HepG2 (cell line): ENCODE data around the gene TAS1R1. TPM values are rescaled to one million over a fixed set of nuclear protein-coding genes. Genes with fewer than 3 reads are reported as not detected.
A peak's percentile ranks its signal among the peaks of the same experiment; 100 is the strongest.

ENCODE experiments used
- FOXC1 ChIP-seq: sonication (generic); formaldehyde crosslinking; IDR thresholded peaks from 2 replicates; pipeline ENCODE4 v1.8.0; 2022; ENCODE audit warnings: mild to moderate bottlenecking, missing genetic modification reagents, borderline replicate concordance
- HDAC1 ChIP-seq: sonication (generic); formaldehyde crosslinking; IDR thresholded peaks from 2 replicates; pipeline ENCODE4 v1.5.1; 2020; ENCODE audit warnings: mild to moderate bottlenecking, missing genetic modification reagents
- MED1 ChIP-seq: sonication (generic); formaldehyde crosslinking; IDR thresholded peaks from 2 replicates; pipeline ENCODE4 v1.4.0; 2020; ENCODE audit warnings: missing genetic modification reagents
- PRDM15 ChIP-seq: sonication (generic); formaldehyde crosslinking; IDR thresholded peaks from 2 replicates; pipeline ENCODE4 v1.4.0; 2020; ENCODE audit warnings: missing genetic modification reagents
- RBM39 ChIP-seq: fragments of 200-400 bp; formaldehyde crosslinking; IDR thresholded peaks from one replicate; pipeline ENCODE4 v1.6.1; 2018; ENCODE audit warnings: antibody characterized with exemption, mild to moderate bottlenecking, low read depth, low read length; ENCODE audit not compliant: poor library complexity, severe bottlenecking
- SETDB1 ChIP-seq: sonication (generic); formaldehyde crosslinking; IDR thresholded peaks from 2 replicates; pipeline ENCODE4 v1.5.1; 2020; ENCODE audit warnings: missing genetic modification reagents, mild to moderate bottlenecking, borderline replicate concordance
- THRA ChIP-seq: sonication (generic); formaldehyde crosslinking; IDR thresholded peaks from 2 replicates; pipeline ENCODE4 v1.4.0; 2020; ENCODE audit warnings: missing genetic modification reagents, borderline replicate concordance
- UBTF ChIP-seq: sonication (generic); formaldehyde crosslinking; IDR thresholded peaks from 2 replicates; pipeline ENCODE4 v1.4.0; 2020; ENCODE audit warnings: mild to moderate bottlenecking, missing genetic modification reagents
- ZBTB7B ChIP-seq: sonication (generic); formaldehyde crosslinking; IDR thresholded peaks from 2 replicates; pipeline ENCODE4 v1.4.0; 2020; ENCODE audit warnings: missing genetic modification reagents
- ZFP91 ChIP-seq: sonication (generic); formaldehyde crosslinking; IDR thresholded peaks from 2 replicates; pipeline ENCODE4 v1.9.0; 2022; ENCODE audit warnings: missing genetic modification reagents, mild to moderate bottlenecking, borderline replicate concordance
- ZFX ChIP-seq: sonication (generic); formaldehyde crosslinking; IDR thresholded peaks from 2 replicates; pipeline ENCODE4 v1.4.0; 2020; ENCODE audit warnings: mild to moderate bottlenecking, low read depth, missing genetic modification reagents, moderate library complexity
- ZGPAT ChIP-seq: IDR thresholded peaks from 2 replicates; pipeline ENCODE4 v1.6.1; 2016; ENCODE audit warnings: mild to moderate bottlenecking
- ZNF138 ChIP-seq: sonication (generic); formaldehyde crosslinking; IDR thresholded peaks from 2 replicates; pipeline ENCODE4 v1.5.0; 2020; ENCODE audit warnings: mild to moderate bottlenecking, low read depth, missing genetic modification reagents
- ZNF17 ChIP-seq: sonication (generic); formaldehyde crosslinking; IDR thresholded peaks from 2 replicates; pipeline ENCODE4 v1.5.0; 2020; ENCODE audit warnings: mild to moderate bottlenecking, missing genetic modification reagents
- ZNF350 ChIP-seq: sonication (generic); formaldehyde crosslinking; IDR thresholded peaks from 2 replicates; pipeline ENCODE4 v1.4.0; 2020; ENCODE audit warnings: mild to moderate bottlenecking, low read depth, missing genetic modification reagents, borderline replicate concordance
- polyA plus RNA-seq, 8 experiments: library from polyadenylated mRNA; depleted of rRNA in 3 of 8; stranded (reverse) in 7 of 8; unstranded in 1 of 8; fragments of >200 nt; fragmentation: Illumina TruSeq in 4 of 8; extraction: Trizol in 4 of 8; gene quantifications; 2 replicates each; pipeline versions ENCODE4 v1.2.1 to v1.2.3, GENCODE V29; 2011 to 2016; ENCODE audit warnings: low read depth in 4 of 8, missing spikeins in 1 of 8, mixed read lengths in 1 of 8; ENCODE audit not compliant: insufficient read depth in 1 of 8
- total RNA-seq, 5 experiments: library from RNA; depleted of rRNA; stranded (reverse); fragments of >200 nt; fragmentation: Illumina TruSeq; extraction: Trizol; gene quantifications; 2 replicates each; pipeline ENCODE4 v1.2.3, GENCODE V29; 2016; ENCODE audit warnings: low read depth in 1 of 5

The TAS1R1 gene
- total and polyA plus RNA-seq, 2 of the 13 experiments (the other 11 are each of a cell fraction or from before 2014, with no cell fraction given), result 1.4 to 1.6 TPM

- TF ChIP-seq UBTF (CRISPR knock-in tag) (peak; percentile 26; the same call in 1 of the 2 replicates), ZNF17 (CRISPR knock-in tag) (no peak), ZFX (CRISPR knock-in tag) (peak; percentile 68), ZGPAT (0 out of 2 replicates have a peak, but pooled peaks have one; percentile 12), SETDB1 (CRISPR knock-in tag) (no peak), ZNF138 (CRISPR knock-in tag) (no peak), ZFP91 (peak; percentile 62; the same call in 1 of the 2 replicates), RBM39 (no peak), ZNF350 (no peak), HDAC1 (CRISPR knock-in tag) (0 out of 2 replicates have a peak, but pooled peaks have one; percentile 27), ZBTB7B (peak; percentile 78; the same call in 1 of the 2 replicates), MED1 (CRISPR knock-in tag) (peak; percentile 30; the same call in 1 of the 2 replicates), THRA (CRISPR knock-in tag) (peak; percentile 72; the same call in 1 of the 2 replicates), PRDM15 (CRISPR knock-in tag) (no peak), FOXC1 (0 out of 2 replicates have a peak, but pooled peaks have one; percentile 38)
Observed at GRCh38 chr1:6512245-6512907, 42.7 kb upstream of the TAS1R1 start (continued).
